GM21825 (cell line): Measurements from ENCODE around the gene CTBP1.

Experiments used
- ATAC-seq: cut with Tn5 transposase; IDR thresholded peaks from one replicate; pipeline ENCODE4 v1.9.1; 2021; ENCODE audit warnings: mild to moderate bottlenecking, moderate library complexity; ENCODE audit not compliant: unreplicated experiment

CTBP1 gene

DNA sequence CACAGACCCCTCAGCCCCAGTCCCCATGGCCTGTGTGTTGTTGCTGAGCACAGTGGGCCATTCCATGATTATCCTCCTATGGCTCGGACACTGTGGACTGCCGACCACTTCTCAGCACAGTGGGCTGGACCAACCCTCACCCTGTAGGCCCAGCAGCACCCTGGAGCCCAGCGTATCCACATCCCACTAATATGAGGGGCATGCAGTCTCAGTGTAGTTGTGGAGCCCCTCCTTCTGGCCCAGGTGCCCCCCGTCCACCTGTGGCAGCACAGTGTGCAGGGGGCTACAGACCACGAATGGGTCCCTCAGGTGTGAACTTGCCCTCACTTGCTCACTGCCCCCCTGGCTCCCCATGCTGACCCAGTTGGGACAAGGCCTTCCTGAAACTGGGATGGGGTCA lies 84.5 kb downstream of the CTBP1 start:
- no peak for ATAC-seq

DNA sequence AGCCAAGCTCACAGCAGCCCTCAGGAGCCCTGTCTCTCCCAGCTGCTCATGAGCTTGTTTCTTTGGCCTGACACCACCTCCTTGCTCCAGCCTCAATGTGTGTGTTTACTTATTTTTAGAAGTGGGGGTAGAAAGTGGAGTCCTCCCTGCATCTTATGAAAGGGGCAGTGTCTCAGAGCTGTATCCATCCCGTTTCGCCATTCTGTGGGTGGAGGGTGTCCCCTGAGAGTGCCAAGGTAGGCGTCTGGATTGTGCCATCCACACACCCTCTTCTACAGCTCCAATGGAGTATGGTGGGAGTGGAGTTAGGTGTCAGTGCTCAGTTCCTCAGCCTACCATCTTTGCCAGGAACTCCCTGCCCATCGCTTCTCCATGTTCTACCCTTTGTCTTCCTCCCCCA lies 84.9 kb downstream of the CTBP1 start:
- no peak for ATAC-seq
